ENCODE measurements around the gene LCLAT1.

Gene LCLAT1

DNA sequence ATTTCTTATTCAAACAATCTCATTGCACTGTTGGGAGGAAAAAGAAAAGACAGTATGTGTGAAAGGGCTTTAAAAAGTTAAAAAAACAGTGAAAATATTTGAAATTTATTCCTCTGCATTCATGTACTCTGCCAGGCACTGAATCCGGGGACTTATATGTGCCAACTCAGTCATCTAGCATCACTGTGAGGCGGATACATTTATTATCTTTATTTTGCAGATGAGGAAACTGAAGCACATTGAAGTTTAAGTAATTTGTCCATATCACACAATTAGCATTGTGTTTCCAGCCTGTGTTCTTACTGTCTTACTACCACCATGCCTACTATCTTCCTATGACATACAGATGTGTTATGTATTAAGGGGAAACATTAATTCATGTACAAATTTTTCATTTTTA, 1.8 kb downstream of the LCLAT1 start:
- H3K4me3 ChIP-seq (ENCODE audit: low read depth in 1 of 2, low read length in 1 of 2), result no peak overlapping the region

DNA sequence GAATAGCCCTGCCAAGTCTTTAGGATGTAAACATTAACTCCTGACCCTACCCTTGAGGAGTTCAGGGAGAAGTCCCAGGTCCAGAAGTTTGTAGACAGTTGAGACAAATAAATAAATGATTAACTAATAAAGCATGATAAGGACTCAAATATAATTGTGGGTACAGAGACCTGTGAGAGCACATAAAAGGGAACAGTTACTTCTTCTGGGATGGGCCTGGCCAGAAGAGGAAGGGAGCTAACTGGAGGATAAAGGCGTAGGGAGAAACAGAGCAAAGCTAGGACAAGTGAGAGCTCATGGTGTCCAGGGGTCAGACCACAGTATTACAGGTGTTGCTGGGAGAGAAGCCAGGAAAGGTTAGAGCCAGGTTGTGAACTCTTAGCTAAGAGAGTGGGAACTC, 3.0 kb downstream of the LCLAT1 start:
- Histone ChIP-seq H3K36me3 (no peaks in the 10 kb centered on the region), H3K4me1 (ENCODE audit: control insufficient read depth in 1 of 2, insufficient read depth in 1 of 2, low read depth in 1 of 2, low read length in 1 of 2) (peaks cover 20 to 24% of the 10 kb centered on the region in 2 experiments), H3K27me3 (no peaks in the 10 kb centered on the region), H3K4me3 (ENCODE audit: low read depth in 1 of 2, low read length in 1 of 2) (no peak overlapping the region), H3K9me3 (no peaks in the 10 kb centered on the region), H3K27ac (no peak overlapping the region)
- TF ChIP-seq, protein P1, sequence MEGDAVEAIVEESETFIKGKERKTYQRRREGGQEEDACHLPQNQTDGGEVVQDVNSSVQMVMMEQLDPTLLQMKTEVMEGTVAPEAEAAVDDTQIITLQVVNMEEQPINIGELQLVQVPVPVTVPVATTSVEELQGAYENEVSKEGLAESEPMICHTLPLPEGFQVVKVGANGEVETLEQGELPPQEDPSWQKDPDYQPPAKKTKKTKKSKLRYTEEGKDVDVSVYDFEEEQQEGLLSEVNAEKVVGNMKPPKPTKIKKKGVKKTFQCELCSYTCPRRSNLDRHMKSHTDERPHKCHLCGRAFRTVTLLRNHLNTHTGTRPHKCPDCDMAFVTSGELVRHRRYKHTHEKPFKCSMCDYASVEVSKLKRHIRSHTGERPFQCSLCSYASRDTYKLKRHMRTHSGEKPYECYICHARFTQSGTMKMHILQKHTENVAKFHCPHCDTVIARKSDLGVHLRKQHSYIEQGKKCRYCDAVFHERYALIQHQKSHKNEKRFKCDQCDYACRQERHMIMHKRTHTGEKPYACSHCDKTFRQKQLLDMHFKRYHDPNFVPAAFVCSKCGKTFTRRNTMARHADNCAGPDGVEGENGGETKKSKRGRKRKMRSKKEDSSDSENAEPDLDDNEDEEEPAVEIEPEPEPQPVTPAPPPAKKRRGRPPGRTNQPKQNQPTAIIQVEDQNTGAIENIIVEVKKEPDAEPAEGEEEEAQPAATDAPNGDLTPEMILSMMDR (IDR thresholded peaks at IDR 0.05), result no peak

More for the DNA sequence above, 1.8 kb downstream of the LCLAT1 start:
- H3K9me3 ChIP-seq, result no peaks in the 10 kb centered on the region
- H3K4me1 ChIP-seq (ENCODE audit: control insufficient read depth in 1 of 2, insufficient read depth in 1 of 2, low read depth in 1 of 2, low read length in 1 of 2), result peaks cover 31 to 35% of the 10 kb centered on the region in 2 experiments
- no peaks in the 10 kb centered on the region for H3K36me3 ChIP-seq
- no peak overlapping the region for H3K27ac ChIP-seq
- no peaks in the 10 kb centered on the region for H3K27me3 ChIP-seq
- TF ChIP-seq, protein P1 (IDR thresholded peaks at IDR 0.05), result no peak

DNA sequence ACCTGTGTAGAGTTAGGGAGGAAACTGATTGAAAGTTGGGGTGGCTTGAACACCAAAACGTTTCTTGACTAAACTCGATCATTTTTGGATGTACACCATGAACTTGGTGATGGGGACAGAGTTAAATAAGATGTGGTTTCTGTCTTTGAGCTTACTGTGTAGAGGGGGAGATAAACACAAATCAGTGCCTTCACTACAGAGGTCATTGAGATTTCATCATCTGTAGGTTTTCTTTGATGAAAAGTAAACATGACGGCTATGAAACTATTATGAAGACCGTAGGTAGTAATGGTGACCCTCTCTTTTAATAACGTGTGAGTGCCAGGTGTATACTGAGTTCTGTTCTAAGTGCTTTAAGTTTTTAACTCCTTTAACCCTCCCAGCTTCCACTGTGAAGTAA, 6.5 kb downstream of the LCLAT1 start:
- Histone ChIP-seq H3K9me3 (no peaks in the 10 kb centered on the region), H3K4me3 (ENCODE audit: low read depth in 1 of 2, low read length in 1 of 2) (no peak overlapping the region), H3K36me3 (no peaks in the 10 kb centered on the region), H3K4me1 (ENCODE audit: control insufficient read depth in 1 of 2, insufficient read depth in 1 of 2, low read depth in 1 of 2, low read length in 1 of 2) (peaks cover 2 to 5% of the 10 kb centered on the region in 2 experiments), H3K27me3 (no peaks in the 10 kb centered on the region), H3K27ac (no peak overlapping the region)
- TF ChIP-seq, protein P1 (IDR thresholded peaks at IDR 0.05), result no peak

DNA sequence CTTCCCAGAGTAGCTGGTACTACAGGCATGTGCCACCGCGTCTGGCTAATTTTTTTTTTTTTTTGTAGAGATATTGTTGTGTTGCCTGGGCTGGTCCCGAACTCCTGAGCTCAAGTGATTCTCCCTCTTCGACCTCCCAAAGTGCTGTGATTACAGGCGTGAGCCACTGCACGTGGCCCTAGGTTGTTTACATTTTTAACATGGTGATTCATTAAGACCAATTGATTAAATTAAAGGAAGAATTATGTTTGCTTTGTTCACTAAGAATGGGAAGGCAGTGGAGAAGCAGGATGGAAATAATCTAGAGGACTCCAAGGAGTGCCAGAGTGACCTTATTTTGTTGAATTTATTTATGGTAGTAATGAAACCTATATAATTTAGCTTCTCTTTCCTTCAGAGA, 7.5 kb downstream of the LCLAT1 start:
- Histone ChIP-seq H3K27me3 (no peaks in the 10 kb centered on the region), H3K9me3 (no peaks in the 10 kb centered on the region), H3K4me3 (ENCODE audit: low read depth in 1 of 2, low read length in 1 of 2) (no peak overlapping the region), H3K4me1 (ENCODE audit: control insufficient read depth in 1 of 2, insufficient read depth in 1 of 2, low read depth in 1 of 2, low read length in 1 of 2) (peaks cover 0 to 8% of the 10 kb centered on the region in 2 experiments), H3K27ac (no peak overlapping the region), H3K36me3 (no peaks in the 10 kb centered on the region)
- TF ChIP-seq, protein P1 (IDR thresholded peaks at IDR 0.05), result no peak

DNA sequence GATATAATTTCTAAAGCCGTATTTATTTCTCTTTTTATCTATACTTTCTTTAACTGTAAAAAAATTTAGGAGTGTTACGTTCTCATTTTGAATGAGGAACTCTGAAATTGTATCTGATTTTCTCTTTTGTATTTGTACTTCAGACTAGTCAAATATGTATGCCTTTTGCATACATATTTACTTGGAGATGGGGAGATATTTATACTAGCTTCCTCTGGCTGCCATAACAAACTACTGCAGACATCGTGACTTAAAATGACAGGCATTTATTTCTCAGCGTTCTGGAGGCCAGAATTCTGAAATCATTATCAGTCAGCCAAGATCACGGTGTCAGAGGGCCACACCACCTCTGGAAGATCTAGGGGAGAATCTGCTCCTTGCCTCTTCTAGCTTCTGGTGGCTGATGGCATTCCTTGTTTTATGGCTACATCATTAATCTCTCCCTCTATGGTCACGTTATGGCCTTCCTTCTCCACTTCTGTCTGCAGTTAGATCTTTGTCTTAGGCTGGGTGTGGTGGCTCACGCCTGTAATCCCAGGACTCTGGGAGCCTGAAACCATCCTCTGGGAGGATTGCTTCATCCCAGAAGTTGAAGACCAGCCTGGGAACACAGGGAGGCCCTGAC, 8.2 kb downstream of the LCLAT1 start:
- Histone ChIP-seq H3K4me3 (ENCODE audit: low read depth in 1 of 2, low read length in 1 of 2) (no peak overlapping the region), H3K4me1 (ENCODE audit: control insufficient read depth in 1 of 2, insufficient read depth in 1 of 2, low read depth in 1 of 2, low read length in 1 of 2) (peaks cover 0 to 8% of the 10 kb centered on the region in 2 experiments), H3K27me3 (no peaks in the 10 kb centered on the region), H3K36me3 (no peaks in the 10 kb centered on the region), H3K9me3 (no peaks in the 10 kb centered on the region), H3K27ac (no peak overlapping the region)
- TF ChIP-seq, protein P1 (IDR thresholded peaks at IDR 0.05), result no peak
